ENCODE measurements around the gene ADTRP. TPM values are rescaled to one million over a fixed set of nuclear protein-coding genes. Genes with fewer than 3 reads are reported as not detected.

Gene ADTRP
- total RNA-seq, 2 donors from 2014 or later = 1.0 TPM; not detected in 1

DNA sequence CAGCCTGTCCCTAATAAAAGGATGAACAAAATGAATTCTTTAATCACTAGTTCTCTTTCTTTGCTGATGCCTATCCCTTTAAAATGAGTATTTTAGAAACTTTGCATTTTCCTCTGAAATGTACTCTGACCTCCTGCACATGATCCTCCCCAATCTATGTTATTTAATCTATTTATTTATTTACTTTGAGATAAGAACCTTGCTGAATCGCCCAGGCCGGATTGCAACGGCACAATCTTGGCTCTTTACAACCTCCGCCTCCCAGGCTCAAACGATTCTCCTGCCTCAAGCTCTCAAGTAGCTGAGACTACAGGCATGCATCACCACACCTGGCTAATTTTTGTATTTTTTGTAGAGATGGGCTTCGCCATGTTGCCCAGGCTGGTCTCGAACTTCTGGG lies 27.9 kb downstream of the ADTRP start:
- no peak for ATAC-seq
- Mint-ChIP-seq H3K4me3 (no peak overlapping the region), H3K27ac (no peak overlapping the region), H3K27me3 (peaks cover 2 to 16% of the 10 kb centered on the region in 2 donors), H3K4me1 (ENCODE audit: low read depth in 2 of 2) (no peaks in the 10 kb centered on the region), H3K9me3 (no peaks in the 10 kb centered on the region), H3K36me3 (no peaks in the 10 kb centered on the region)
- DNase-seq (ENCODE audit: low spot score) = no peak

DNA sequence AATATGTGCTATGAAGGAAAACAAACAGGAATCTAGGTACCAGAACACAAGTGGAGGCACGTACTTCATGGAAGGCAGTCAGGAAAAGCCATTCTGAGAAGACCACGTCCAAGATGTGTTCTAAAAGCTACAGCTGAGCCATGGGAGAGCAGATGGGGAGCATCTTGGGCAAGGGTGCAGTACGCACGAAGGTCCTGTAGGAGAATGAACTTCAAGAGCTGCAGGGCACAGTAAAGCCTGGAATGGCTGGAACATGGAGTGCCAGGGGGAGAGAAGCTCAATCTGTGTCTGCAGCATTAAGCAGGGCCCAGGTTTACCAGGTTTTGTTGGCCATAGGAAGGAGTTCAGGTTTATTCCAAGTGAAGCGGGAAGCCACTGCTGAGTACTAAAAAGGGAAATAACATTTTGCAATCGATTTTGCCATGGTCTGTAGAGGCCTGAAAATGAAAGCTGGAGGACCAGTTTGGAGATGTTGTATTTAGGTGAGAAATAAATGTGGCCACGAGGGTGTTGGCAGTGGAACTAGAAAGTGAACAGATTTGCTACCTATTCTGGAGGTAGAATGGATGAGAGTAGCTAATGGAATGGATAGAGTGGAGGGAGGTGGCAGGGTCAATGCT lies 29.9 kb downstream of the ADTRP start:
- H3K27me3 Mint-ChIP-seq = peaks cover 4 to 9% of the 10 kb centered on the region in 2 donors

GRCh38 chr6:11747021-11747420 lies 31.6 kb downstream of the ADTRP start:
- no peak overlapping the region for H3K27ac Mint-ChIP-seq
- no peaks in the 10 kb centered on the region for H3K4me1 Mint-ChIP-seq (ENCODE audit: low read depth in 2 of 2)
- peaks cover 8 to 12% of the 10 kb centered on the region in 2 donors for H3K27me3 Mint-ChIP-seq
- ATAC-seq (no peak), DNase-seq (ENCODE audit: low spot score) (no peak)
- H3K36me3 Mint-ChIP-seq = no peaks in the 10 kb centered on the region
- no peak overlapping the region for H3K4me3 Mint-ChIP-seq
- no peaks in the 10 kb centered on the region for H3K9me3 Mint-ChIP-seq

More for the DNA sequence above, 29.9 kb downstream of the ADTRP start:
- no peak overlapping the region for H3K4me3 Mint-ChIP-seq
- H3K27ac Mint-ChIP-seq = no peak overlapping the region
- no peaks in the 10 kb centered on the region for H3K9me3 Mint-ChIP-seq
- ATAC-seq (no peak), DNase-seq (ENCODE audit: low spot score) (no peak)
- H3K36me3 Mint-ChIP-seq = no peaks in the 10 kb centered on the region
- H3K4me1 Mint-ChIP-seq (ENCODE audit: low read depth in 2 of 2) = no peaks in the 10 kb centered on the region

- DNase-seq (ENCODE audit: low spot score) = no peak
- no peaks in the 10 kb centered on the region for H3K4me1 Mint-ChIP-seq (ENCODE audit: low read depth in 2 of 2)
- H3K4me3 Mint-ChIP-seq = no peak overlapping the region
- no peak for ATAC-seq
- H3K27ac Mint-ChIP-seq = no peak overlapping the region
- H3K27me3 Mint-ChIP-seq = peaks cover 22 to 26% of the 10 kb centered on the region in 2 donors
- no peaks in the 10 kb centered on the region for H3K36me3 Mint-ChIP-seq
- H3K9me3 Mint-ChIP-seq = no peaks in the 10 kb centered on the region
Measured at GRCh38 chr6:11744753-11745152, 33.9 kb downstream of the ADTRP start.

DNA sequence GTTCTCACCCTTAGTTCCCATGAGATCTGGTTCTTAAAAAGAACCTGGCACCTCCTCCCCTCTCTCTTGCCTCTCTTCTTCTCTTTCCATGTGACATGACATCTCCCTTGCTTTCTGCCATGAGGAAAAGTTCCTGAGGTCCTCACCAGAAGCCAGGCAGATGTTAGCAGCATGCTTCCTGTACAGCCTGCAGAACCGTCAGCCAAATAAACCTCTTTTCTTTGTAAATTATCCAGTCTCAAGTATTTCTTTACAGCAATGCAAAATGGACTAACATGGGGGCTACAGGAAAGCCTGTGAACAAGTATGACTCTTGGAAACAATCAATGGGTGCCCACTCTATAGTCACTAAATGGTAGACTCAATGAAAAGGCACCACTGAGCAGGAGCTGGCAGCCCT lies 34.5 kb downstream of the ADTRP start:
- no peak for ATAC-seq
- no peak for DNase-seq (ENCODE audit: low spot score)
- no peaks in the 10 kb centered on the region for H3K4me1 Mint-ChIP-seq (ENCODE audit: low read depth in 2 of 2)
- H3K27me3 Mint-ChIP-seq = peaks cover 25 to 30% of the 10 kb centered on the region in 2 donors
- H3K4me3 Mint-ChIP-seq = no peak overlapping the region
- H3K9me3 Mint-ChIP-seq = no peaks in the 10 kb centered on the region
- H3K36me3 Mint-ChIP-seq = no peaks in the 10 kb centered on the region
- H3K27ac Mint-ChIP-seq = no peak overlapping the region

DNA sequence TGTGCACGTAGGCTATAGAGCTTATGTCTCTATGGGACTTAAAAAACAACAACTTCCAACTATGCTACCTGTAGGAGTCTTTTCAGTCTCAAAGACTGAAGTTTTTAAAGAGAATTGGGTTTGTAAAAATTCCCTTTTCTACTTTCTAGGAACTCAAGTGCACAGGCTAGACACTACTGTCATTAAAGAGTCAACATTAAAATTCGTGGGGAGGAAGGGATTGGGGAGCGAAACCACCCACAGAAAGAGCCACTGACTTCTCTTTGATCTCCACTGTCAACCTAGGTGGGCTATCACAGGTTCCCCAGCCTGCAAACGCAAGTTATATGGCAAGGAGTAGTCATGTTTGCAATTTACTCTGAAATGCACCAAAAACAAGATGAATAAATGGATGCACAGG lies 37.7 kb downstream of the ADTRP start:
- H3K27ac Mint-ChIP-seq = no peak overlapping the region
- no peaks in the 10 kb centered on the region for H3K4me1 Mint-ChIP-seq (ENCODE audit: low read depth in 2 of 2)
- H3K27me3 Mint-ChIP-seq = peaks cover 36 to 48% of the 10 kb centered on the region in 2 donors
- H3K4me3 Mint-ChIP-seq = no peak overlapping the region
- ATAC-seq = no peak
- no peak for DNase-seq (ENCODE audit: low spot score)
- H3K9me3 Mint-ChIP-seq = no peaks in the 10 kb centered on the region
- H3K36me3 Mint-ChIP-seq = no peaks in the 10 kb centered on the region

DNA sequence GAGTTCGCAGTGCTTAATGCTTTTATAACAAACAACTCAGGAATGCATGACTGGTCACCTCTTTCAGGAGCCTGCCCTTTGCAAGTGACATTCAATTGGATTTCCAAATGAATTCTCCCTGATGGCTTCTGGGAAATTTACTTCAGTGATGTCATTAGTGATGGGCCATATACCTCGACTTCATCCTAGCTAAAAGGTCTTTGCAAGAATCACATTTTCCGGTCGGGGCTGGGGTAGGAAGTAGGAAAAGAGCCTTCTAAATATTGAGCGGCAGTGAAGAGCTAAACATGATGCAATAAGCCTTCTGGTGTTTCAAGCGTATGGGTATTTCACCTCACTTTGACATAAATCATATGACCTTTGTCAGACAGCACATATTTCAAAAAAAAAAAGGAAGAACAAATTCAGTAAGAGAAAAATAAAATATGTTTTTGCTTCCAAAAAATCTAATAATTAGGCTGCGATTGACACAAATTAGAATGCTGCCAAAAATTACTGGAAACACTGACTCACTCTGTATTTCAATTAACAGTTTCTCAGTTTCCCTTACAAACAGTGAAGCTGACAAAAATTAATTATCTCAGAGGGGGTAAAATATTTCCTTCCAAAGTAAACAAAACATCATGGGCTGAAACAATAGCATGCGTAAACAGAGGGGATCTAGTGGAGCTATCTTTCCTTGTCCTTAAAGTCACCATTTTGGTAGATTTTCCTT lies 39.8 kb downstream of the ADTRP start:
- no peaks in the 10 kb centered on the region for H3K36me3 Mint-ChIP-seq
- peaks cover 34 to 48% of the 10 kb centered on the region in 2 donors for H3K27me3 Mint-ChIP-seq
- no peaks in the 10 kb centered on the region for H3K9me3 Mint-ChIP-seq
- no peaks in the 10 kb centered on the region for H3K4me1 Mint-ChIP-seq (ENCODE audit: low read depth in 2 of 2)
- no peak overlapping the region for H3K27ac Mint-ChIP-seq
- no peak for DNase-seq (ENCODE audit: low spot score)
- no peak for ATAC-seq
- H3K4me3 Mint-ChIP-seq = no peak overlapping the region

DNA sequence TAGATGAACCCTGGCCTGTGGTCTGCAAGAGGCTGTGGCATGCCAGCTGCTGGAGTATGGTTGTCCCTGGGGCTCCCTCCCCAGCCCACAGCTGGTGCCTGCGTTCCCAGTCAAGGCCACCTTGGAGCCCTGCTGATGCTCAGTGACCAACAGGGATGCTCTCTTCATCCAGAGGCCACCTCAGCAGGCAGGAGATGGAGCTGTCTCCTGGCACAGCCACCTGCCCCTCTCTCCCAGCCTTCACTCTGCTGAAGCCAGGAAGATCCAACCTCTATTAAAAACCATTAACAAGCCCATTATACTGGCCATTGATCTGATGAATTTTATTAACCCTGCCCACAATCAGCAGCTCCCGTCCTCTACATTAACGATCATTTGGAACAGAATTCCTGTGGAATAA lies 40.4 kb downstream of the ADTRP start:
- Mint-ChIP-seq H3K27me3 (peaks cover 40 to 53% of the 10 kb centered on the region in 2 donors), H3K36me3 (no peaks in the 10 kb centered on the region), H3K9me3 (no peaks in the 10 kb centered on the region), H3K4me1 (ENCODE audit: low read depth in 2 of 2) (no peaks in the 10 kb centered on the region), H3K4me3 (no peak overlapping the region), H3K27ac (no peak overlapping the region)
- ATAC-seq (no peak), DNase-seq (ENCODE audit: low spot score) (no peak)

GRCh38 chr6:11736601-11737000 lies 42.0 kb downstream of the ADTRP start:
- Mint-ChIP-seq H3K4me3 (no peak overlapping the region), H3K36me3 (no peaks in the 10 kb centered on the region), H3K4me1 (ENCODE audit: low read depth in 2 of 2) (peaks cover 0 to 3% of the 10 kb centered on the region in 2 donors), H3K9me3 (no peaks in the 10 kb centered on the region), H3K27ac (no peak overlapping the region), H3K27me3 (peaks cover 39 to 53% of the 10 kb centered on the region in 2 donors)
- DNase-seq (ENCODE audit: low spot score) = no peak
- ATAC-seq = no peak

- ATAC-seq (no peak), DNase-seq (ENCODE audit: low spot score) (no peak)
- Mint-ChIP-seq H3K27me3 (peaks cover 36 to 44% of the 10 kb centered on the region in 2 donors), H3K36me3 (no peaks in the 10 kb centered on the region), H3K9me3 (no peaks in the 10 kb centered on the region), H3K4me1 (ENCODE audit: low read depth in 2 of 2) (peaks cover 0 to 3% of the 10 kb centered on the region in 2 donors), H3K27ac (no peak overlapping the region), H3K4me3 (no peak overlapping the region)
Measured at GRCh38 chr6:11734861-11735613, 43.6 kb downstream of the ADTRP start.

DNA sequence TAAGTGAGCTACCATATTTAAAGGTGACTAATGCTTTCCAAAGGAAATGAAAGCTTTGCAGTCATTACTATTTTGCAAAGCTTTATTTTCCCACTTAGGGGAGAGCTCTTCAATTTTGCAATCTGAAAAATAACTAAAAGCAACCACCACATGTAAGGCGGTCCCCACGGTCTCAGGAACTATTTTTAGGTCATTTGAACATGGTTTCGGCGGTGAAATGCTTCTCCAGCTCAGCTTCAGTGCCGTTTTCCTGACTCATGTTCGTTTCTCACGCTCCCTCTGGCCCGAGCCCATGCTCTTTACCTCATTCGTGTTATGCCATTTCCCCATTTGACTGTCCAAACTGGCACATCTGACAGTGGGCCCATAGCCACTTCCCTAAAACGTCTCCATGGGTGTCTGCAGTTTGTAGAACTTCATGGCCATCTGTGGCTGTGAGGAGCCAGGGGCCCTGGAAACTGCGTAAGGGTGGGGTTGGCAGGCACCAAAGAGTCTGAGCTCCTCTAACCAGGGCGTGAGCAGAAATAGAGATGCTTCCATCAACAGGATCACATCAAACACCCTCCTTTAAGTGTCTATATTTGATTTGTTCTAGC lies 46.5 kb downstream of the ADTRP start:
- H3K9me3 Mint-ChIP-seq = no peaks in the 10 kb centered on the region
- no peaks in the 10 kb centered on the region for H3K36me3 Mint-ChIP-seq
- peaks cover 39 to 59% of the 10 kb centered on the region in 2 donors for H3K27me3 Mint-ChIP-seq
- H3K27ac Mint-ChIP-seq = no peak overlapping the region
- H3K4me3 Mint-ChIP-seq = no peak overlapping the region
- H3K4me1 Mint-ChIP-seq (ENCODE audit: low read depth in 2 of 2) = peaks cover 0 to 6% of the 10 kb centered on the region in 2 donors
- ATAC-seq (peak; percentile 57 to 67), DNase-seq (ENCODE audit: low spot score) (no peak)

DNA sequence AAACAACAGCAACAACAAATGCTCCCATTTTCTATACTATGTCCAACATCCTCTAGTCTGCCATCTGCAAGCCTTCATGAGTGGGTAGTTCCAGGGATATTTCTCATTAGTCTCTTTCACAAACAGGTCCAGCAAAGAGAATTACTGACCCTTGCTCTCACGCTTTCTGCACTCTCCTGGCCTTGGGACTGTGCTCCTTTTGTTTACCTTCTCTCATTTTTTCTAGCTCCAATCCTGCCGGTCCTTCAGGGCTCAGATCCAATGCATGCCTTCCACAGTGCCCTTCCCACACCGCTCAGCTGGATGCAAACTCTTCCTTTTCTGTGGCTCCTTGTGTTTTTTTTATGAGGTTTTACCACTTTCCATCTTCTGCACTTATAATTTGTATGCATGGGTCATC lies 47.2 kb downstream of the ADTRP start:
- ATAC-seq = no peak
- peak overlapping the region in 1 of 2 donors; percentile 24 for H3K27ac Mint-ChIP-seq
- no peaks in the 10 kb centered on the region for H3K9me3 Mint-ChIP-seq
- peaks cover 0 to 6% of the 10 kb centered on the region in 2 donors for H3K4me1 Mint-ChIP-seq (ENCODE audit: low read depth in 2 of 2)
- DNase-seq (ENCODE audit: low spot score) = no peak
- H3K4me3 Mint-ChIP-seq = no peak overlapping the region
- H3K36me3 Mint-ChIP-seq = no peaks in the 10 kb centered on the region
- peaks cover 36 to 54% of the 10 kb centered on the region in 2 donors for H3K27me3 Mint-ChIP-seq

DNA sequence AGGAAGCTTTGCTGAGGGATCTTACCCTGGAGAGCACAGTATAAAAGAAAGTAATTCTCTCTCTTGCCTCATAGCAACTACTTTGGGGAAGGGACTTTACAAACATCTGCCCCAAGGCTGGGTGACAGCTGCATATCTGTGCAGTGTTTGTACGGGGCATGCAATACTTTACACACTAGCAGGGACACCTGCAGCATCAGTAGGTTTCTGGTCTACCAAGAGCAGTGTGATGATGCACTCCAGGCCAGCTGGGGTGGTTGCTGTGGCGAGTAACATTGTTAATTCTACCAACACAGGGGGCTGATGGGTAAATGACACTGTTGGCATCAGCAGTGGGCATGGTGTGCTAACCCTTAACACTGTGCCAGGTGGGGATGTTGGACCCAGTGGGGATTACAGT lies 48.0 kb downstream of the ADTRP start:
- DNase-seq (ENCODE audit: low spot score) = no peak
- no peak for ATAC-seq
- Mint-ChIP-seq H3K27me3 (peaks cover 34 to 53% of the 10 kb centered on the region in 2 donors), H3K9me3 (no peaks in the 10 kb centered on the region), H3K4me1 (ENCODE audit: low read depth in 2 of 2) (peaks cover 0 to 6% of the 10 kb centered on the region in 2 donors), H3K36me3 (no peaks in the 10 kb centered on the region), H3K27ac (no peak overlapping the region), H3K4me3 (no peak overlapping the region)

DNA sequence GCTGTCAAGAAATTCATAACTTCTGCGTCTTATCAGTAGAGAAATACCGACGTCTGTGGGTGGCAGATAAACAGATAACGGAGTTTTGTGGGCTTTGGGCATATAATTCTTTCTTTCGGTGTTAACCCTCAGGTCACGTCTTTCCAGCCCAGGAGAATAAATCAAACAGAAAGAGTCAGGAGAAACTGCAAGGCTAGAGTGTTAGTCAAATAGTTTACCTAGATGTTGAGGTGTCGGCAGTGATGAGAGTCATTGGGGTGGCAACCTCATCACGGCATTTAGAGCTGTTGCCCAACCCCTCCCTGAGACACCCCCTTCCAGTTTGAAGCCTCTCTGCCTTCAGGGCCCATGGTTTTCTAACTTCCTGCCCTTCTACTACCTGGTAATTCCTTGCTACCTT lies 49.5 kb downstream of the ADTRP start:
- no peaks in the 10 kb centered on the region for H3K9me3 Mint-ChIP-seq
- no peaks in the 10 kb centered on the region for H3K36me3 Mint-ChIP-seq
- DNase-seq (ENCODE audit: low spot score) (no peak), ATAC-seq (no peak)
- peaks cover 0 to 6% of the 10 kb centered on the region in 2 donors for H3K4me1 Mint-ChIP-seq (ENCODE audit: low read depth in 2 of 2)
- peak overlapping the region in 1 of 2 donors; percentile 16 for H3K27ac Mint-ChIP-seq
- H3K4me3 Mint-ChIP-seq = no peak overlapping the region
- H3K27me3 Mint-ChIP-seq = peaks cover 35 to 64% of the 10 kb centered on the region in 2 donors
